Activated naive CD4-positive, alpha-beta T cell treated with anti-CD3 and anti-CD28 coated beads, Interleukin-2, amount 50 U/mL, for 16 hours (primary cell): ENCODE measurements around the gene MOB1B.

Experiments used
- DNase-seq: peaks from one replicate; pipeline ENCODE4 v3.0.0-alpha.2; 2020

Gene MOB1B

DNA sequence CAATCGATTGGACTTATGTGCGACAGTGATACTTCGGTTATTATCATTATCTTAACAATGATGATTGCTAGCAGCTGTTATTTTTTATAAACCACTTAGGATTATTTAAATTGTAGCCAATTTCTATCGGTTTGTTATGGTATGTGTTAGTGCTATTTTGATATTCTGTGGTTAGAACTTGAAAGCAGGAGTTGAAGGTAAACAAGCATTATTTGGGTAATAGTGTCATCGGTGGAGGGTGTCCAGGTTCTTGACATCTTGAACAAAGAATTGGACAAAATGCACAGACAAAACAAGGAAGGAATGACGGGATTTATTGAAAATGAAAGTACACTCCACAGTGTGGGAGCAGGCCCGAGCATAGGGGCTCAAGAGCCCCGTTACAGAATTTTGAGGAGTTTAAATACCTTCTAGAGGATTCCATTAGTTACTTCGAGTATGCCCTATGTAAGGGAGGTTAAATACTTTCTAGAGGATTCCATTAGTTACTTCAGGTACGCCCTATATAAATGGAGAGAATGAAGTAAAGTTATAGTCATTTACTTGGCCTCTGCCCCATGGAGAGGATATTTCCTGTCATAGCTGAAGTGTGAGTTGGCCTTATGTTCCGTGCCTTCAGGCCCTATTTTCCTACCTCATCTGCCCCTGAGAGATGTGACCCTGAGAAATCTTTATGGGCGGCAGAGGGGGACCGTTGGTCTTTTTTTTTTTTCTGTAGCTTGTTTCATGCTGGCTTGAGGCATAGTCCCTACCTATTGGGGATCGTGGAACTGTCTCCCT lies 13.1 kb downstream of the MOB1B start:
- no peak for DNase-seq

DNA sequence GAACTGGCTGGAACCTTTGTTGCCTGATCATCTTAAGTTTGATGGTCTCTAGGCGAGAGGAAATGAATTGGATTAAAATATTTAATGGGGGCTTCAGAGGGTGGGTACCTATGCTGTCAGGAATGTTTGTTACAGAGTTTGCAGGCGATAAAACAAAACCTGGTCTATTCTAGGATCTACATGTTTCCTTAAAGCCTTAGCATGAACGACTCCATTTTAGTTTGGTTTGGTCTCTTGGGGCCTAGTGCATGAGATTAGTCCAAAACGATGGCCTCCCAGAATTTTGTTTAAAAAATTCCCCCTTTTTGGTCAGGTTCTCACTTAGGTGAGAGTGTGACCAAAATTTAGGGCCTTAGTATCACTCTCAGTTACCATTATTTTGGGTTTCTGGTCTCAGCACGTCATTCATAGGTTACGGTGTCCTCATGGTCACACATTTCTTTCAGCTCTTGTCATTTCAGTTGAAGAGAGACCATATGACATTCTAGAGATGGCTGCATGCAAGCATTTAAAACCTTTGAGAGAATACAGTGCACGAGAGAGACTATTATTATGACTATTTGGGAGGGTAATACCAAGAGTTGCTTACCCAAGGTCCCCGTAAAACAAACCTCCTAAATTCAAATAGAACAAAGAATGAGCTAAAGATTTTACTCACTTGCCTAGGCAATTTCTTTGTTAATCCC lies 13.8 kb downstream of the MOB1B start:
- DNase-seq, result no peak

GRCh38 chr4:70920592-70920991 lies 18.4 kb downstream of the MOB1B start:
- no peak for DNase-seq

GRCh38 chr4:70925418-70925817 lies 23.2 kb downstream of the MOB1B start:
- no peak for DNase-seq

DNA sequence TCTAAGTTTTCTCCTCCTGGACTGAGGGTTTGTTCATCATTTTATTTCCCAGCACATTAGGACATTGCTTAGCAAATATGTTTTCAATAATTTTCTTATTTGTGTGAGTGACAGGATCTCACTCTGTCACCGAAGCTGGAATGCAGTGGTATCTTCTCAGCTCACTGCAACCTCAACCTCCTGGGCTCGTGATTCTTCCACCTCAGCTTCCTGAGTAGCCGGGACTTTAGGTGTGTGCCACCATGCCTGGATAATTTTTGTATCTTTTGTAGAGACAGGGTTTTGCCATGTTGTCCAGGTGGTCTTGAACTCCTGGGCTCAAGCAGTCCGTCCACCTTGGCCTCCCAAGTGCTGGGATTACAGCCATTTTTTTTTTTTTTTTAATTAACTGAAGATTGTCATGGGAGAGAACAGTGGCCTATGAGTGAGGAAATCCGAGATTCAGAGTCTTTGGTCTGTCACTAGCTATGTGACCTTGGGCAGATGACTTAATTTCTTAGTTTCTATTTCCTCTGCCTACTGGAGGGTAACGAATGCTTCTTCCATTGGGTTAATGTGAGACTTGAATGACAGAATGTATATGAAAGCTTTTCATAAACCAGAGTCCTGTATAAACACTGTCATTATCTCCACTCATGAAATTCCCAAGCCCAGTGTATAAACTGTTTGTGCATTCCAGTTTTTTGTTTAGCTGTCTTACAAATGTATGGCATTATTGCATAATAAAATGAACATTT lies 23.9 kb downstream of the MOB1B start:
- DNase-seq, result no peak

DNA sequence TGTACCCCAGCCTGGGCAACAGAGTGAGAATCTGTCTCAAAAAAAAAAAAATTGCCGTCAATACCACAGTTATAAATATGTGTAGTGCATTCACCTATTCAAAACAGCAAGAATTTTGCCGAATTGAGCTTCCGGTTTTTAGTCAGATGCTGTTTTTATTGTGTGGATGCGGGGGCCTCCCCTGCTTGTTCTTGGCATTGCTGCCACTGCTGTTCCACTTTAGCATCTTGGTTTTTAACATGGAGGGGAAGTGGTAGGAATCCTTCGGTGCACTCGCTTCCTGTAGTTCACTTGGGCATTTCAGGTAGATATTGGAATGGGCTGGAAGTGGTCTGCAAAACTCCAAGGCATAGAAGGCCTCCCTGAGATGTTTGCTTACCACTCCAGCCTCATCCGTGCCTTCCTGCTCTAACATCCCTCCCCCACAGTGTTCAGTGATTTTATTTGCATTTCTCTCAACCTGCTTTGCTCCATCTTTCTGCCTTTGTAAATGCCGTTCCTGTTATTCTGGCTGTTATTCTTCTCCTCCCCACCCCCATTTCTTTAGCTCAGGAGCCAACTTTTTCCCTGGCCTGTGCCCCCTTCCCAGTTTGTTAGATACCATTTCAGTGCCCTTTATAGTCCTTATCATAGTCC lies 25.5 kb downstream of the MOB1B start:
- no peak for DNase-seq

GRCh38 chr4:70930530-70931256 lies 28.5 kb downstream of the MOB1B start:
- no peak for DNase-seq

DNA sequence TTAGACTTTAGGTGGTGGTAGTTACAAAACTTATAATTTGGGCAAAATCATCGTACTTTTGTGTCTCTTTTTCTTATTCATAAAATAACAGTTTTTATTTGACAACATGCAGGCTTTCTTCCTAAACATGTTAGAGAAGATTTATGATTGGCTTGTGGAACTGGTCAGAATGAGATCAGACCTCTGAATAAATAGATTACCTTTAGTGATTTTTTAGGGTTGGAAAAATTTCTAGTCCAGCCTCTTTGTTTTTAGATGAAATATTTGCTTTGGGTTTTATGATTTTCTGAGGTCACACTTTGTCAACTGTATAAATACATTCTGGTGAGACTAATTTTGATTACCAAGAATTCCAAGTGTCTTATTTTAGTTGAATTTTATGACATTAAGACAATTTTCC lies 29.2 kb downstream of the MOB1B start:
- no peak for DNase-seq

GRCh38 chr4:70932984-70933383 lies 30.8 kb downstream of the MOB1B start:
- DNase-seq, result no peak

DNA sequence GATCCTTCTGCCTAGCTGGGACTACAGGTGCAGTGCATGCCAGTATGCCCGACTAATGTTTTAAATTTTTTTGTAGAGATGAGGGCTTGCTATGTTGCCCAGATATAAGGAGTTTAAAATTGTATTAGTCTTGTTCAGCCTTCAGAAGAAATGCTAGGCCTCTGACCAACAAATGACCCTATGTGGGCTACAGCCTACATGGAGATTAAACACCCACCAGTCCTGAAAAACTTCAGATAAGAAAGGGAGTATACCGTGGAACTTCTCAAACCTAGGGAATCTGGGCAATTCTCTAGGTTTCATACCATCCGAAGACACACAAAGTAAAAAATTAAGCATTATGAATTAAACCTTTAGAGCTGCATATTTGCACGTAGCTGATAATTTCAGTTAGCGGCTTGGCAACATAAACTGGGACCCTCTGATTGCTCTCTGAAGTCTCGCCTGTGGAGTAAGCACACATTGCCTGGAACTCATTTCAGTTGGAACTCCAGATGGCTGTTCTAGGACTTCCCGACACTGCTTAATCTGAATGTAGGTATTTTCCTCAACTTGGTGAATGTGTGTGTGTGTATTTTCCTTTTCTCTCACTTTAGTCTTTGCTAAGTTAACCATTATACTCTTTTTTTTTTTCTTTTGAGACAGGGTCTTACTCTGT lies 33.0 kb downstream of the MOB1B start:
- no peak for DNase-seq

DNA sequence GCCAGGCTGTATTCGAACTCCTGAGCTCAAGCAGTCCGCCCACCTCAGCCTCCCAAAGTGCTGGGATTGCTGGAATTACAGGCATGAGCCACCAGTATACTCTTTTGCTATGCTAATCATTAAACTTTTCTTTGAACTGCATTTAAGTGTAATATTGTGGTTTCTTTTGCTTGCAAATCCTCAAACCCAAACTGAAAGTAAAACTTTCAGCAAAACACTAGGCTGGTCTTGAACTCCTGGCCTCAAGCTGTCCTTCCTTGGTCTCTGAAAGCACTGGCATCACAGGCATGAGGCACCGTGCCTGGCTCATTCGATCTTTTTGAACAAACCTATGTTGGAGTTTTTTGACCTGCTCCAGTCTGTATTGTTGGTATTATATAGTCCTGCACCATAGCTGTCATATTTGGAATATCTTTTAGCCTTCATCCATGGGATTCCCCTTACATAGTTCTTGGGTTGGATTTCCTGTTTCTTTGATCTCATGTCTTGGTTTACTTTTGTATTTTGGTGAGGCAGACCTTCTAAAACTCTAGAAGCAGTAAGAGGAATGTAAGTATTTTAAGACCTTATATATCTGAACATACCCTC lies 34.1 kb downstream of the MOB1B start:
- DNase-seq, result no peak

DNA sequence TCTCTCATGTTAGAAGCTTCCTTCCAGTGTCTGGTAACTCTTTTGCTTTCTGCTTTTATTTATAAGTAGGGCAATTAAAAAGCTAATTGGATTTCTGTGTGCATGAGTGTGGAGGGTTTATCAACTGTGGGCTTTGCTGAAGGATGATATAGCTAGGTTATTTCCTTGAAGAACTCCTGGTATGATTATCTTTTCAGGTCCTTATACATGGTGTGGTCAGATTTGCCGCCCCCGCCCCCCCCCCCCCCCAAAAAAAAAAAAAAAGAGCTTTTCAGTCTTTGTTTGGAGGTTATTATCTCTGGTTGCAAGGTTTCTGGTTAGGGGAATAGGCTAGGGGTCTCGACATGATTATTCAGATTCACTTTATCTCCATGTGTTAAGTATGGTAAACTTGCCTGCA lies 35.9 kb downstream of the MOB1B start:
- no peak for DNase-seq

- no peak for DNase-seq
Observed at GRCh38 chr4:70940134-70940533, 38.0 kb downstream of the MOB1B start.

DNA sequence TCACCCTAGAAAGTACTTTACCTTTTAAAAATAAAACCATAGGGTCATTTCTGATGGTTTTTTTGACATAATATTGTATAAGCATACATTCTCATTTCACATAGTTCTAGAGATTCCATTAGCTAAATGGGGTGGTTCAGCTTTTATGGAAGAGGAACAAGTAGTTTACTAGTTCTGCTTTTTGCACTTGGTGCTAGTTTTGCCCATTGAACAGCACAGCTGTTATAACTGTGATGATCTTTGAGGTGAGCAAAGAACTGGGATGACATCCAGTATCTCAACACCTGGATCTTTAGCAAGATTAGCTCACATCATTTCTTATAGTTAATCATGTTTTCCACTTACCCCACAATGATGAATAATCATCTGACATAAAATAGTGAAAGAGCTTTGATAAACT lies 40.9 kb downstream of the MOB1B start:
- no peak for DNase-seq

DNA sequence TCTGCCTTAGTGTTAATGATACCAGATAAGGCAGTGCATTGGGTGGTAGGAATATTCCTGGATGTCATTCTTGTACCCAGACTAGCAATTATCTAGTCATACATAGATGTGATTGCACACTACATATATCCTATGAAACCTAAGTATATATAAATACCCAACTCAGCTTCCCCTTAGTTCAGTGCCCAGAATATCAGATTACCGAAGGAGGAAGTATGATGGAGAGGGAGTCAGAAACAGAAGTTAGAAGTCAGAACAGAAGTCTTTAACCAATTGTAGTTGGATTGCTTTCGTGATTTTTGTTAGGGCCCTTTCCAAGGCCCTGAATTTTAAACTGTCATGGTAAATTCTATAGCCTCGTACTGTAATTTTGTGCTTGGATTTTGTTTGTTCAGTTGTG lies 42.9 kb downstream of the MOB1B start:
- no peak for DNase-seq

DNA sequence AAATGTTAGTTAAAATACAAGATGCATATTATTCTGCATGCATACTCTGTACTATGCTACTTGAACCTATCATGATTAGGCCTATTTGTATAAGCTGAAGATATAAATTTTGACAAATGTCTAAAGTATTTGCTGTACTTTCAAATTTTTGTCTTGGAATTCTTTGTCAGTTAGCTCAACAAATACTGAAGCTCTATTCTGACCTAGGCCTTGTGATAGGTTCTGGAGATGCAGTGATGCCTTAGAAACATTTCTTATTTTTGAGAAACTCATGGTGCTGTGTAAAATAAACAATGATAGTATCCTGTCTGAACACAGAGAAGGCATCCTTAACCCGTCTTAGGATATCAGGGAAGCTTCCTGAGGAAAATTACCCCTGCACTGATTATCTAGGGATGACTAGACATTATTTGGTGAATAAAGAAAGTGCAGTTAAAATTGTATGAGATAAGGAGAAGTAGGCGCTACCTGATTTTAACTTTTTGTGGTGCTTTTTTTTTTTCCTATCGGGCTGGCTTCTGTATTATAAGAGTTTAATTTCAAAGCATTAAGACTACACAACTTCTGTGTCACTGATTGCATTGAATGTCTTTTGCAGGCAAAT lies 43.4 kb downstream of the MOB1B start:
- DNase-seq, result no peak

GRCh38 chr4:70946939-70947338 lies 44.8 kb downstream of the MOB1B start:
- DNase-seq, result no peak

GRCh38 chr4:70948665-70949260 lies 46.6 kb downstream of the MOB1B start:
- DNase-seq, result no peak

DNA sequence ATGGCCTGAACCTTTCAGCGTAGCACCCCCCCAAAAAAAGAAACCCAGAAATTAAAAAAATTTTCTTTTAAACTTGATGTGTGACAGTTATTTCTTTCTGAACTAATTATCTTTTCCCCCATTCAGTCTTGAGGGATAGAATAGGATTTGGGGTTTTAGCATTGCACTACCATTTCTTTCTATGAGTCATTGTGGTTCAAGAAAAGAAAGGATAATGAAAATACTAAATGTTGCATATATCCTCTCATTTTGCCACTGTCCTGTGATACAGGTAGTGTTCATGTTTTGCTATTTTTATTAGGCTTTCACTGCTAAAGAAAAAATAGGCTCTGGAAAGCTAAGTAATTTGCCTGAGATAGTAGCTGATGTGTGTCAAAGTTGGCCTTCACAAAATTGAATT lies 51.9 kb downstream of the MOB1B start:
- DNase-seq, result no peak

DNA sequence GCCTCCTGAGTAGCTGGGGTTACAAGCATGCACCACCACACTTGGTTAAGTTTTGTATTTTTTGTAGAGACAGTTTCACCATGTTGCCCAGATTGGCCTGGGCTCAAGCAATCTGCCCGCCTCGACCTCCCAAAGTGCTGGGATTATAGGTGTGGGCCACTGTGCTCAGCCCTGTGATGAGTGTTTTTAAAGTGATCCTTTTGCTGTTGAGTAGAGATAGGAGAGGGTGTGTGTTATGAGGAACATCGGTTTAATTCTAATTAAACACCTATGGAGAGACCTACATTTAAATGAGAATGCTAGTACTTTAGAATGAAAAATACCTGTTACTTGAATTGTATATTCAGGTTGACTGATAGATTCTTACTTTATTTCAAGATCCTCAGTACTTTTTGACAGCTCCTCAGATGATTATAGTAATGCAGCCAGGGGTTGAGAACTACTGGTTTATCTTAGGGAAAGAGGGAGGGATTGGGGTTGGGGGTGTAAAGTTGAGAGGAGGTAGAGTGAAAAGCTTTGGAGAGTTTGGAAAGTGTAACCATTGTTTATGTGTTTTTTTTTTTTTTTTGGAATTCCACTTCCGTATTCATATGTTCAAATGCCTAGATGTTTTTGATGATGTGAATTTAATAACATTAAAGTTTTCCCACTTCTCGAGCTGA lies 54.5 kb downstream of the MOB1B start:
- DNase-seq, result no peak
